GM21515 (cell line): Measurements from ENCODE around the gene CACNA1I.

Experiments
- ATAC-seq: cut with Tn5 transposase; IDR thresholded peaks from one replicate; pipeline ENCODE4 v1.9.1; 2021; ENCODE audit not compliant: unreplicated experiment

The CACNA1I gene

DNA sequence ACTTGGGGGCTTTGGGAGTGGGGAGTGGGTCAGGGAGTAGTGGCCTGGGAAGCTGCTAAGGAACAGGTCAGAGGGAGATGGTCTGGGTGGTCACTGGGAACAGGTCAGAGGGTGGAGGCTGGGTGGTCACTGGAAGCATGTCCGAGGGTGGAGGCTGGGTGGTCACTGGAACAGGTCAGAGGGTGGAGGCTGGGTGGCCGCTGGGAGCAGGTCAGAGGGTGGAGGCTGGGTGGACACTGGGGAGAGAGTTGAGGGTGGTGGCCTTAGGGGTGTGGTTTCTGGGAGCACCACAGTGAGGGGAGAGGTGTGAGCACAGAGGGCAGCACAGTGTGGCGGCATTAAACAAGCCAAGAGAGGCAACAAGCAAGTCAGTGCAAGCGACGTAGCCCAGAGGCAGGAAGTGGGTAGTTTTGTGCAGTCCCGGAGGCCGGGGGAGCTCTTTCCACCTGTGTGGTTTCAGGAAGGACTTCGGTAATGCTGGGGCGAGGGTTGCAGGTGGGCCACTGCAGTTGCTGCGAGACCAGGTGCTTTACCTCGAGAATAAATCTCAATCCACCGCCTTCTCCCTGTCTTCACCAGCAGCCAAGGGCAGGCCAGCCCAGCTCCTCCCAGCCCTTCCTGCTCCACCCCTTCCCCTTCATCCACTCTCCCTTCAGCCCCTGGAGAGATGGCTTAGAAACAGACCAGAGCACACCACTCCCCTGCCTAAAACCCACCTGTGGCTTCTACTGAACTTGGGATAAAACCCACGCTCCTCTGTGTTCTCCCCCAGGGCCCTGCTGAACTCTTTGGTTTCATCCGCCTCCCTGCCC, 3.2 kb upstream of the CACNA1I start:
- no peak for ATAC-seq

GRCh38 chr22:39568278-39568981, 2.1 kb upstream of the CACNA1I start:
- ATAC-seq = no peak

GRCh38 chr22:39569066-39569465, 1.5 kb upstream of the CACNA1I start:
- no peak for ATAC-seq

DNA sequence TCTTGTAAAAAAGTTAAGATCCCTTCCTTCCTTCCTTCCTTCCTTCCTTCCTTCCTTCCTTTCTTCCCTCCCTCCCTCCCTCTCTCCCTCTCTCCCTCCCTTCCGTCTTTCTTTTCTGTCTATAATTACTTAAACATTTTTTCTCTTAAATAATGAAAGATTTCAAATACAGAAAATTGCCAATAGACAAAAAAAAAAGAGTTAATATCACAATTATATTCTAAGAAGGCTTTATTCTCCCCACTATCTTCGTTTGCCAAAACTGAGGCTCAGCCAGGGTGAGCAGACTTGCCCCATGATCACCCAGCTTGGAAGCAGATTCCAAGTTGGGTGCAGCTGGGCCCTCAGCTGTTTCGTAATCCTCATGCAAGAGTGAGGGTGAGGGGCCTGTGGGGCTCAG, 327 bp upstream of the CACNA1I start:
- ATAC-seq = no peak

DNA sequence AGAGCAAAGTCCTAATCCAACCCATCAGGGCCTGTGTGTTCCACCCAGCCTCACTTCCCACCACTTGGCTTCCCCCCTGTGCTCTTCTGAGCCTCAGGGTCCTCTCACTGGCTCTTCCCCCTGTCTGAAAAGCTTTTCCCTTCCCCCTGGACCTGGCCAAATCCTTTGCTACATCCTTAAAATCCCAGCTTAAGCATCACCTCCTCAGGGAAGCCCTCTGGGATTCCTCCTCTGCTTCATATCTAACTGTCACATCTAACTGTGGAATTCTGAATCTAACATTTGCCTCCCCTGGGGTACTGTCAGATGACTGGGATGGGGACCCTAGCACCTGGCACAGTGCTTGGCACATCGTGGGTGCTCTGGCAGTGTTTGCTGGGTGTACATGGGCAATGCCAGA, 985 bp downstream of the CACNA1I start:
- no peak for ATAC-seq

- ATAC-seq = no peak
These were observed 4.4 kb downstream of the CACNA1I start for GRCh38 chr22:39574779-39575551.

DNA sequence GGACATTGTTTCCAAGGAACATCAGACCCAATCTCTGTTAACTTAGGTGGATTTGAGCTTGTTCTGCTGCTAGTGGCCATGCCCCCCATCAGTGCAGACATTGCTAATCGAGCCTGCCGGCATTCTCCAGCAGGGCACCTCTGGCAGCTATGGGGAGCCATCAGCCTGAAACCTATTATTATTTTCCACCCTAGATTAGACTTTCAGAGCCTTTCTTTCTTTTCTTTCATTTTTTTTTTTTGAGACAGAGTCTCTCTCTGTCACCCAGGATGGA, 4.9 kb downstream of the CACNA1I start:
- no peak for ATAC-seq

DNA sequence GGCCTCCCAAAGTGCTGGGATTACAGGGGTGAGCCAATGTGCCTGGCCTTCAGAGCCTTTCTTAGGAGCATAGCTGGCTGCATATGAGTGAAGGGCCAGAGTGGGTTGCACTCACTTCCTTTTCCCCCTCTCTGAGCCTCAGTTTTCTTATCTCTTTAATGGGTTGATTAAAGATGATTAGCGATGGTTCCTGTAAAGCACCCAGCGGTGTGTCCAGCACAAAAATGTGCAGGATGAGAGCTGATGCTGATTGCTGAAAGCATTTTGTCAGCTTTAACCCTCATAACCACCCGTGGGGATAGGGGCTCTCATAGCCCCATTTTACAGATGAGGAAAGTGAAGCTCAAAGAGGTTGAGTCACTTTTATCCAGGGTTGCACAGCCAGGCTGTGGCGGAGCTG, 5.5 kb downstream of the CACNA1I start:
- ATAC-seq = no peak

DNA sequence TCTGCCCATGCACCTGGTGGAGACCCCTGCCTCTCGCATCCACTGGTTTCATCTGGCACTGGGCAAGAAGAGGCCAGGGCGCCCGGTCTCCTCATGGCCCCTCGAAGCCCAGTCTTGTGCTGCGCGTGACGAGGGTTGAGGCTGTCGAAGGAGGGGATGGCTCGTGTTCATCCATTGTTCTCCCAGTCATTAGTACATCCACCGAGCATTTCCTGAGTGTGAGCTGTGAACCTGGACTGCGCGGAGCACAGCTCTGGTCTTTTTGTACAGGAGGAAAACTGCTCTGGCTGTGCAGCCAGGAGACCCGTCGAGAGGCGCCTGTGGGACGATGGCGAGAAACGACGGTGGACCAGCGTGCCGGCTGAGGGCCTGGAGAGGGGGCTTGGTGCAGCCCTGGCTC, 6.8 kb downstream of the CACNA1I start:
- no peak for ATAC-seq

- ATAC-seq = no peak
These were observed 7.3 kb downstream of the CACNA1I start for GRCh38 chr22:39577900-39578299.

- ATAC-seq = no peak
These were observed 9.5 kb downstream of the CACNA1I start for GRCh38 chr22:39580006-39580441.

GRCh38 chr22:39580795-39581194, 10.2 kb downstream of the CACNA1I start:
- ATAC-seq = no peak

GRCh38 chr22:39581303-39581702, 10.8 kb downstream of the CACNA1I start:
- no peak for ATAC-seq

DNA sequence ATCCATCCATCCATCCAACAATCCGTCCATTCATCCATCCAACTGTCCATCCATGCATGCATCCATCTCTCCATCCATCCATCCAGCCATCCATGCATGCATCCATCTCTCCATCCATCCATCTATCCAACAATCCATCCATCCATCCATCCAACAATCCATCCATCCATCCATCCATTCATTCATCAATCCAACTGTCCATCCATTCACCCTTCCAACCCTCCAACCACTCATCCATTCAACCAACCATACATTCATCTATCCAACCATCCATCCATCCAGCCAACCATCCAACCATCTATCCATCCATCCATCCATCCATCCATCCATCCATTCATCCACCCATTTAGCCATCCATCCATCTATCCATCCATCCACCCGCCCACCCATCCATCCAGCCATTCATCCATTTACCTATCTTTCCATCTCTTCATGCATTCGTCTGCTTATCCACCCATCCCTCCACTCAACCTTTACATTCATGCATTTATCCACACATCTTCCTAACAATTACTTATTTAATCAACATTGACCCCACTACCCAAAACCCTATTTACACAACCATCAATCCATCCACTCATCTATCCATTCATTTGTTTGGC, 12.6 kb downstream of the CACNA1I start:
- ATAC-seq = no peak

- ATAC-seq = no peak
These were observed 19.3 kb downstream of the CACNA1I start for GRCh38 chr22:39589875-39590274.

GRCh38 chr22:39592081-39593065, 21.8 kb downstream of the CACNA1I start:
- ATAC-seq = no peak

DNA sequence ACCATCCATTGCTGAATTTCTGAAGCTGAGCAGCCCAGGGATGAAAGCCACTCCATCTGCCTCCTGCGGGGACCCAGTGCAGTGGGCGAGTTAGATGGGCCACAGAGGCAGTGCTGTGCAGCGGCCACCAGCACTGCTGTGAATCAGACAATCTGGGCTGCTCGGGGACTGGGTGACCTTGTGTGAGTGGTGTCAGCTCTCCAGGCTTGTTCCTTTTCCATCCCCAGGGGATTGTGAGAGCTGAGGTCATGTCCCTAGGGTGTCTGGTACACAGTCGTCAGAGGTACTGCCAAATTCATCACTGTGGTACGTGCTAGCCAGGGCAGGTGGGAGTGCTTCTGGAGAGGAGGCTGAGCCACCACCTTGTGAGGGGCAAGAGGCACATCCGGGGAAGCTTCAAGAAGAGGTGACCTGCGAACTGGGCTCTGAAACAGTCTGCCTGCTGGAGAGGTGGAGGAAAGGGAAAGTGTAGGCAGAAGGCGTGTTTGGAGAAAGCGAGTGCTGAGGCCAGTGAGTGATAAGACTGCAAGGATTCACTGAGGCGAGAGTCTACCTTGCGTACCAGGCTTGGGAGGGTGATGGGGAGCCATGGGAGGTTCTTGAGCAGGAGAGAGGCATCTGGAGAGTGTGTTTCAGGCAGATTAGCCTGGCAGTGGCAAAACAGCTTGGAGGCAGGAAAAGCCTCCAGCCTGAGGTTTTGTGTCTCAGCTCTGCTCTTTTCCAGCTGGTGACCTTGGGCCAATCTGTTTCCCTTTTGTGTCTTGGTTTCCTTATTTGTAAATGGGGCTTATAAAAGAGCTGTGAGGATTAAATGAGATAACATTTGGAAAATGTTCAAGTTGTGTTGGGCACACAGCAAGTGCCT, 22.7 kb downstream of the CACNA1I start:
- ATAC-seq = no peak

GRCh38 chr22:39593931-39594285, 23.4 kb downstream of the CACNA1I start:
- no peak for ATAC-seq

- ATAC-seq = no peak
These were observed 23.9 kb downstream of the CACNA1I start for GRCh38 chr22:39594411-39594810.
